H1 (cell line): ENCODE measurements around the gene CAMSAP1. TPM values are rescaled to one million over a fixed set of nuclear protein-coding genes. Genes with fewer than 3 reads are reported as not detected.

Experiments used
- CTCF ChIA-PET: fragments of 300-600 bp; sonication (Branson Sonifier 250); formaldehyde crosslinking; loops from one replicate; lab custom pipeline; 2021; ENCODE audit not compliant: partially characterized antibody; lab: Charles Lee
- POLR2A ChIA-PET: fragments of 300-600 bp; sonication (Branson Sonifier 250); formaldehyde crosslinking; loops from one replicate; lab custom pipeline; 2021; ENCODE audit warnings: inconsistent platforms; ENCODE audit not compliant: partially characterized antibody; lab: Charles Lee
- DNase-seq, 2 experiments: peaks; one replicate each; pipeline versions ENCODE4 v3.0.0 to v3.0.0-alpha.2; 2010 to 2022; ENCODE audit warnings: low spot score in 2 of 2, low read depth in 1 of 2, mixed read lengths in 1 of 2
- FAIRE-seq: peaks from 2 replicates; lab custom pipeline; 2011; peaks lifted over from hg19 to GRCh38; lab: Jason Lieb, UNC
- H2AFZ ChIP-seq: 2 replicates; pipeline ENCODE4 v1.8.1; 2012; ENCODE audit warnings: low read length, inconsistent platforms
- H2AK5ac ChIP-seq: 2 replicates; pipeline ENCODE4 v1.6.1; 2013; ENCODE audit warnings: low read depth, low read length
- H2BK120ac ChIP-seq: replicated peaks from 2 replicates; pipeline ENCODE3; 2013; ENCODE audit warnings: low read depth, low read length, inconsistent platforms
- H2BK12ac ChIP-seq: 2 replicates; pipeline ENCODE4 v1.6.1; 2013; ENCODE audit warnings: low read depth, low read length
- H2BK15ac ChIP-seq: 2 replicates; pipeline ENCODE4 v1.6.1; 2013; ENCODE audit warnings: low read length
- H2BK20ac ChIP-seq: 2 replicates; pipeline ENCODE4 v1.6.1; 2013; ENCODE audit warnings: low read length
- H2BK5ac ChIP-seq: 2 replicates; pipeline ENCODE4 v1.6.1; 2013; ENCODE audit warnings: low read depth, low read length
- H3K14ac ChIP-seq: 2 replicates; pipeline ENCODE4 v1.6.1; 2013; ENCODE audit warnings: inconsistent platforms; ENCODE audit not compliant: insufficient read length
- H3K18ac ChIP-seq: 2 replicates; pipeline ENCODE4 v1.6.1; 2013; ENCODE audit warnings: low read length; ENCODE audit errors: extremely low read depth
- H3K23ac ChIP-seq: 2 replicates; pipeline ENCODE4 v1.6.1; 2013; ENCODE audit warnings: inconsistent platforms; ENCODE audit not compliant: insufficient read length
- H3K23me2 ChIP-seq: 2 replicates; pipeline ENCODE4 v1.6.1; 2013; ENCODE audit warnings: low read depth, low read length
- H3K27ac ChIP-seq: 2 replicates; pipeline ENCODE4 v1.6.1; 2011; ENCODE audit warnings: low read depth, low read length, inconsistent platforms
- H3K27me3 ChIP-seq, 4 experiments: replicated peaks in 1 of 4; 1 replicate in 1 of 4; 2 replicates in 3 of 4; pipeline versions ENCODE4 v1.6.1 to v1.8.1; 2011 to 2013; ENCODE audit warnings: low read length in 3 of 4, mild to moderate bottlenecking in 3 of 4, inconsistent platforms in 2 of 4, mixed read lengths in 2 of 4, moderate library complexity in 1 of 4; ENCODE audit not compliant: control insufficient read depth in 3 of 4, insufficient read depth in 3 of 4; ENCODE audit errors: extremely low read depth in 1 of 4
- H3K36me3 ChIP-seq, 4 experiments: 2 replicates each; pipeline versions ENCODE4 v1.6.1 to v1.8.1; 2011 to 2013; ENCODE audit warnings: mild to moderate bottlenecking in 4 of 4, low read length in 3 of 4, moderate library complexity in 2 of 4, control low read depth in 1 of 4, inconsistent platforms in 1 of 4; ENCODE audit not compliant: insufficient read depth in 4 of 4, control insufficient read depth in 2 of 4
- H3K4ac ChIP-seq: replicated peaks from 2 replicates; pipeline ENCODE3; 2013; ENCODE audit warnings: low read length, low read depth, mixed read lengths, inconsistent platforms; ENCODE audit not compliant: insufficient read length
- H3K4me1 ChIP-seq, 4 experiments: replicated peaks in 1 of 4; 1 replicate in 1 of 4; 2 replicates in 3 of 4; pipeline versions ENCODE4 v1.6.1 to v1.8.1; 2011 to 2013; ENCODE audit warnings: low read length in 3 of 4, inconsistent platforms in 2 of 4, mixed read lengths in 1 of 4; ENCODE audit not compliant: insufficient read depth in 4 of 4, control insufficient read depth in 3 of 4
- H3K4me2 ChIP-seq, 2 experiments: 2 replicates each; pipeline versions ENCODE4 v1.6.1 to v1.8.1; 2011 to 2013; ENCODE audit warnings: low read depth in 2 of 2, low read length in 2 of 2, control low read depth in 1 of 2, inconsistent platforms in 1 of 2, mild to moderate bottlenecking in 1 of 2; ENCODE audit not compliant: insufficient read depth in 1 of 2
- H3K4me3 ChIP-seq, 4 experiments: fragments of 200-600, 300-600 bp in 1 of 4; sonication (generic), shearing (Covaris generic), sonication (Bioruptor Twin) in 1 of 4; 2 replicates each; pipeline versions ENCODE4 v1.5.1 to v1.8.1; 2011 to 2016; ENCODE audit warnings: low read length in 4 of 4, low read depth in 3 of 4, control low read depth in 2 of 4, inconsistent platforms in 2 of 4, mild to moderate bottlenecking in 2 of 4, mixed read lengths in 1 of 4, moderate library complexity in 1 of 4; ENCODE audit not compliant: insufficient read depth in 2 of 4; ENCODE audit errors: extremely low read depth in 1 of 4
- H3K56ac ChIP-seq: replicated peaks from 2 replicates; pipeline ENCODE3; 2013; ENCODE audit warnings: low read depth, mild to moderate bottlenecking, mixed read lengths, low read length, inconsistent platforms; ENCODE audit not compliant: insufficient read length
- H3K79me1 ChIP-seq: 2 replicates; pipeline ENCODE4 v1.6.1; 2013; ENCODE audit warnings: low read depth, low read length, control low read depth
- H3K79me2 ChIP-seq, 2 experiments: 2 replicates each; pipeline versions ENCODE4 v1.6.1 to v1.8.1; 2012 to 2013; ENCODE audit warnings: low read length in 2 of 2, mild to moderate bottlenecking in 2 of 2, inconsistent platforms in 1 of 2; ENCODE audit not compliant: insufficient read depth in 2 of 2, control insufficient read depth in 1 of 2
- H3K9ac ChIP-seq, 4 experiments: replicated peaks in 1 of 4; 1 replicate in 1 of 4; 2 replicates in 3 of 4; pipeline versions ENCODE4 v1.6.1 to v1.8.1; 2011 to 2013; ENCODE audit warnings: low read depth in 3 of 4, low read length in 3 of 4, control low read depth in 2 of 4, mild to moderate bottlenecking in 2 of 4, moderate library complexity in 2 of 4, inconsistent platforms in 1 of 4; ENCODE audit errors: extremely low read depth in 1 of 4
- H3K9me3 ChIP-seq, 2 experiments: 2 replicates each; pipeline versions ENCODE4 v1.6.1 to v1.8.1; 2012 to 2013; ENCODE audit warnings: mild to moderate bottlenecking in 2 of 2, moderate library complexity in 2 of 2, control low read depth in 1 of 2, inconsistent platforms in 1 of 2, low read depth in 1 of 2, low read length in 1 of 2, mixed read lengths in 1 of 2; ENCODE audit not compliant: insufficient read depth in 2 of 2
- H4K20me1 ChIP-seq, 2 experiments: replicated peaks in 1 of 2; 2 replicates each; pipeline versions ENCODE3 to v1.8.1; 2011 to 2013; ENCODE audit warnings: inconsistent platforms in 2 of 2, low read length in 2 of 2, mild to moderate bottlenecking in 1 of 2; ENCODE audit not compliant: insufficient read depth in 2 of 2, control insufficient read depth in 1 of 2
- H4K5ac ChIP-seq: 2 replicates; pipeline ENCODE4 v1.6.1; 2013; ENCODE audit warnings: low read length, low read depth, mixed read lengths, inconsistent platforms; ENCODE audit not compliant: insufficient read length
- H4K8ac ChIP-seq: 2 replicates; pipeline ENCODE4 v1.8.0; 2013; ENCODE audit warnings: mild to moderate bottlenecking, moderate library complexity, low read length, inconsistent platforms; ENCODE audit not compliant: insufficient read depth; ENCODE audit errors: extremely low read depth
- H4K91ac ChIP-seq: replicated peaks from 2 replicates; pipeline ENCODE3; 2013; ENCODE audit warnings: low read length, mixed read lengths, inconsistent platforms; ENCODE audit not compliant: insufficient read length
- EGR1 ChIP-seq: IDR thresholded peaks from 2 replicates; pipeline ENCODE4 v1.6.1; 2011; ENCODE audit warnings: low read depth, low read length, borderline replicate concordance
- FOSL1 ChIP-seq: IDR thresholded peaks from 2 replicates; pipeline ENCODE4 v1.6.1; 2011; ENCODE audit warnings: mild to moderate bottlenecking, low read depth, low read length, moderate library complexity; ENCODE audit not compliant: insufficient read depth
- HDAC6 ChIP-seq: IDR thresholded peaks from one replicate; pipeline ENCODE4 v1.7.1; 2012; ENCODE audit warnings: low read depth, mild to moderate bottlenecking, inconsistent platforms, low read length, moderate library complexity
- KDM1A ChIP-seq: fragments of 200-600, 300-600 bp; sonication (generic); IDR thresholded peaks from 2 replicates; pipeline ENCODE4 v1.7.1; 2016; ENCODE audit warnings: mild to moderate bottlenecking, low read length, borderline replicate concordance
- RBBP5 ChIP-seq: IDR thresholded peaks from 2 replicates; pipeline ENCODE4 v1.7.1; 2012; ENCODE audit warnings: low read depth, mild to moderate bottlenecking, inconsistent platforms, low read length, moderate library complexity, borderline replicate concordance
- WGBS, 2 experiments: shearing (Covaris generic) in 1 of 2; methylation state at CpG; one replicate each; pipeline versions ENCODE4 v1.1.6 to v1.1.7; 2013 to 2015; ENCODE audit warnings: low lambda C conversion rate in 2 of 2, mixed read lengths in 2 of 2, inconsistent platforms in 1 of 2, low coverage in 1 of 2, missing lambda C conversion rate in 1 of 2; ENCODE audit not compliant: insufficient replicate concordance in 2 of 2, insufficient coverage in 1 of 2, insufficient read length in 1 of 2; ENCODE audit errors: extremely low coverage in 1 of 2, missing lambda C conversion rate in 1 of 2; 5-methylcytosine and 5-hydroxymethylcytosine counted together
- polyA plus RNA-seq, 7 experiments: library from polyadenylated mRNA; depleted of rRNA in 3 of 7; stranded (reverse) in 5 of 7; unstranded in 2 of 7; fragments of >200 nt in 5 of 7; fragments of 200-250 nt in 2 of 7; gene quantifications; 1 replicate in 5 of 7; 2 replicates in 1 of 7; 4 replicates in 1 of 7; pipeline versions ENCODE4 v1.2.1 to v1.2.3, GENCODE V29; 2011 to 2013; ENCODE audit warnings: missing spikeins in 2 of 7, mixed read lengths in 2 of 7
- total RNA-seq: library from RNA; stranded (reverse); fragmentation: NEBNext Ultra II Directional; extraction: Animal tissue kit (Norgen Biotek cat#: 25700); gene quantifications from 2 replicates; pipeline ENCODE4 v1.2.1, GENCODE V29; 2021

CAMSAP1 gene
- total and polyA plus RNA-seq, 2 of the 8 experiments (the other 6 are each of a cell fraction or from before 2014, with no cell fraction given), result 13.4 to 44.0 TPM

GRCh38 chr9:135821116-135821515 lies 86.2 kb downstream of the CAMSAP1 start:
- POLR2A ChIA-PET, result no interaction called here
- Histone ChIP-seq H2BK20ac (no peak overlapping the region), H3K9ac (no peak overlapping the region), H3K27me3 (no peaks in the 10 kb centered on the region), H4K5ac (no peak overlapping the region), H4K20me1 (peaks cover 7 to 17% of the 10 kb centered on the region in 2 experiments), H4K8ac (no peak overlapping the region), H3K36me3 (peaks cover 30 to 58% (median 57%) of the 10 kb centered on the region in 4 experiments), H3K14ac (no peak overlapping the region), H2AK5ac (no peak overlapping the region), H3K4me3 (no peak overlapping the region), H3K23ac (no peak overlapping the region)
- WGBS, 2 experiments, result 94% methylated on average over 20 of the region's 20 CpGs; no CpG with 5 or more reads in 1 of the 2 experiments
- CTCF ChIA-PET, result interaction anchor here (0.9 to 2.2 kb wide), 10 partner anchors 9 to 236 kb away, joined by 3 to 8 read pairs (median 3); no protein-coding TSS in a partner anchor
- DNase-seq, result no peak
- TF ChIP-seq EGR1, result no peak
- no peak for TF ChIP-seq KDM1A
- TF ChIP-seq HDAC6, result no peak
- no peak for TF ChIP-seq FOSL1
- no peak for TF ChIP-seq RBBP5
- TF ChIP-seq, all 59 proteins: peak for 0
- Histone ChIP-seq H3K27ac (no peak overlapping the region), H2BK15ac (no peak overlapping the region), H3K79me1 (peaks cover 6% of the 10 kb centered on the region; the same call in 1 of the 2 replicates), H3K4ac (no peak overlapping the region), H2BK5ac (no peak overlapping the region; the same call in 1 of the 2 replicates), H3K23me2 (no peaks in the 10 kb centered on the region), H3K56ac (no peak overlapping the region), H2BK12ac (no peak overlapping the region), H3K18ac (no peak overlapping the region), H2BK120ac (no peak overlapping the region), H3K4me1 (no peaks in the 10 kb centered on the region; a peak in 1 of 7 replicates), H3K9me3 (no peaks in the 10 kb centered on the region), H3K79me2 (peaks cover 0 to 6% of the 10 kb centered on the region in 2 experiments; a peak in 1 of 4 replicates), H2AFZ (no peak overlapping the region), H3K4me2 (no peak overlapping the region), H4K91ac (no peak overlapping the region)
- FAIRE-seq, result no peak
